IPS DF 4.7 (cell line): ENCODE data around the gene GLG1.
"Not testable (repeated sequence)": the region's sequence is repeated elsewhere in the genome, so short reads cannot be mapped to it uniquely, and the experiment has no call there.

Experiments
- DNase-seq: peaks from one replicate; pipeline ENCODE4 v3.0.0-alpha.2; 2013; ENCODE audit warnings: low spot score; ENCODE audit errors: extremely low read depth

Gene GLG1

DNA sequence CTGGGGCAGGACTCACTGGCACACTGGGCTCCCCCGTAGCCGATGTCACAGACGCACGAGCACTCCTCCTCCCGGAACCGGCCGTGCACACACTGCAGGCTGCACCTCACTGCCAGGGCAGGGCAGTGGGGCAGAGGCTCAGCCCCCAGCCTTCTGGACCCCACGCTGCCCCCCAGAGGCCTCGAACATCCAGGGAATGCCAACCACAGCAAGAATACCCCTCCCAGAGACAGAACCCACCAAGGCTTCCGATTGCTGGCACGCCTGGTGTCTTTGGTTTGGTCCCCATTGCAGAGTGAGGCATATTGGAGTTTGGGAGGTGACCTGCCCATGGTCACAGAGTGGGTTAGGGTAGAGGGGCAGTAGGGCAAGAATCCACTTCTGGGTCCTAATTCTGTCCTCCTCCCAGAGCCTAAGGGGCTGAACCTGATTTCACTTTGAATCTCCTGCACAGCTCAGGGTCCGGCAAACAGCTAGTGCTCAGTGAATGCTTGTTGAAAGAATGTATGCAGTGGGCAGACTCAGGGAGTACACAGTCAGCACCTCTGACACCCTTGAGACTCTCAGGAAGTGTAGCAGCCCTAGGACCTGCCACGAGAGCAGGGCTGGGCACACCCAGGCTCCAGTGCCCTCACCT, 194.7 kb downstream of the GLG1 start:
- DNase-seq, result not testable (repeated sequence)

DNA sequence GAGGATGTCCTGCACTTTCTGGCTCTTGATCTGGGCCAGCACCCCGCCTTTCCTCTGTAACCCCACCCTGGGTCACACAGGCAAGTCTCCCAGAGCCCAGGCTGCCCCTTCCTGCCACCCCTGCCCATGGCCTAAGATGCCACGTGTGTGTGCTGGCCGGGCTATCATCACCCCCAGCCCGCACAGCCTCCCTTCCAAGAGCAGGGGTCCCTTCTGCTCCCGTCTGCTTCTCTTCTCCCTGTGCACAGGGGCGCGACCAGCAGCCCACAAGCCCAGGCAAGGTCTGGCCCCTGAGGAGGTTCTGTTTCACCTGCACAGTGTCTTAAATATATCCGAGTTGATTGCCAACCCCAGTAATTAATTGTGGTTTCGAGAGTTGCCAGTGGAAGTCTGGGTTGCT, 195.9 kb downstream of the GLG1 start:
- DNase-seq, result not testable (repeated sequence)

DNA sequence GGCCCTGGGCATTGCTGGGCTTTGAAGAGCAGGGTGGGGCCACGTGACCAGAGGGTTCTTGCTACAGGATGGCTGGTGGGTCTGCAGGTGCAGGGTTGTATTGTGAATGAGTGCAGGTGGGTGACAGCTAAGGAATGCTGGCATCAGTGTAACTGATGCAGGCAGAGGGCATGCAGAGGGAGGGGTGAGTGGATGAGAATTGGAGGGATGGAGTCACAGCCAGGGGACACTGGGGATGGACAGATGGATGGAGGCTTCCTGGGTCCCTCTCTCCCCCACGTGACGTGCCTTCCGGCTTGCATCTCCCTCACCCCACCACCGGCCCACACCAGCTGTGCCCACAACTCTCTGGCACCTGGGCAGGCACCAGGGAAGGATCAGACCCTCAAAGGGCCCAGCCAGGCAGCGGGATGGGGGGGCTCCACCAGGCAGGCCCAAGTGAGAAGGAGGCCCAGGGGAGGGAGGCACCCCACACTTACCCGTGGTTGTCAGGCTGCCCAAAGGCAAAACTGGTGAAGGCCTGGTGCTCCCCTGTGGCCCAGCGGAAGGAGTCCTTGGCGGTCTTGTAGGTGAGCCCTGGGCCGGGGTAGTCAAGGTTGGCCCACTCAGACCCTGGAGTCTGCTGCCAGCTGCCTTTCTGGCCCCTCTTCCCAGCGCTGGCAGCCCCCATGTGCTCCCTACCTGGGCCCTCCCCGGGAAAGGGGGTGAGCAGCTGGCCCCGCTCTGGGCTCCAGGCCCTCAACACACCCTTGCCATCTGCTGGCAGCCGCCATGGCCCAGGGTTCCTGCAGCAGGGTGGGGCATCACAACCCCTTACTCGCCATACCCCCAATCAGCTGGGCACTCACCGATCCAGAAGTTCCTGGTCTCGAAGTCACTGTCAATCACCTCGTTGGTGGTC, 196.6 kb downstream of the GLG1 start:
- DNase-seq, result not testable (repeated sequence)

DNA sequence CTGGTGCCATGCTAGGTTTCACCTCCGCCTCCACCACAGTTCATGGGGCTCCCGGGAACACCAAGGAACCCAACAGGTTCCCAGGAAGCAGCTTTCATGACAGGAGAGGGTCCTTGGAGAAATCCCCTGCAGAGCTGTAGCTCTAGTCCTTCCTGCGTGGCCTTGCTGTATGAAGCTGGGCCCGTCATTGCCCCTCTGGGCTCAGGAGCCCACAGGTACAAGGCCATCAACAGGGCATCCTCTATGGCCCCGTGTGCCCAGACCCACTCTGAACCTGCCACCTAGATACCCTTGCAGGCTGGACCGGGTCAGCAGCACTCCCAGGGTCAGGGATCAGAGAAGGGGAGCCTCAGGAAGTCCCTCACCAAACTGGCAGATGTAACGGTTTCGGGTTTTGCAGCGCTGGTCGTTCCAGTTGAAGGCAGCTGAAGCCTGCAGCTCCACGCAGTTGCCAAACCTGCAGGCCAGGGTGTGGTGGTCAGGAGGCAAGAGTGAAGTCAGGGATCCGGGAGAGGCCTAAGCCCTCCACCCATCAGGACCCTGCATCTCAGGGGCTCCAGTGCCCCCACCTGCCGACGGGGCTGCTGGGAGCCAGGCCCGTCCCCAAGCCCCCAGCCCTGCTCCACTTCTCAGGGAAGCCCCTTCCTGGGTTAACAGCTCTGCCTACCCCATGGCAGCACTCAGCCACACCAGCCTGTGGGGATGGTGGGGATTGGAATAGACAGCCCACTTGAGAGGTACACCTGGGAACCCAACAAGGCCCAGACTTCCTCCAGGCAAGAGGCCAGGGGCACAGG, 197.5 kb downstream of the GLG1 start:
- DNase-seq, result not testable (repeated sequence)

DNA sequence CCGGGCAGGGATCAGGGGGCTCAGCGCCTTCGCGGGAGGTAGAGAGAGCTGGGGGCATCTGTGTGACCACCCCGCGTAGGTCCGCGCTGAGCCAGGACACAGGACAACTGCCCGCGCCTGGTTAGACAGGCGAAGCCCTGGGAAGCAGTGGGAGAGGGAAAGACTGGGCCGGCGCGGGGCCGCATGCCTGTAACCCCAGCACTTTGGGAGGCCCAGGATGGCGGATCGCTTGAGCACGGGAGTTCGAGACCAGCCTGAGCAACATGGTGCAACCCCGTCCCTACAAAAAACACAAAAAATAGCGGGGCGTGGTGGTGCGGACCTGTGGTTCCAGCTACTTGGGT, 199.6 kb downstream of the GLG1 start:
- not testable (repeated sequence) for DNase-seq

- DNase-seq, result not testable (repeated sequence)
These were observed 200.1 kb downstream of the GLG1 start for GRCh38 chr16:74406600-74407361.

GRCh38 chr16:74404148-74404933, 202.6 kb downstream of the GLG1 start:
- not testable (repeated sequence) for DNase-seq

DNA sequence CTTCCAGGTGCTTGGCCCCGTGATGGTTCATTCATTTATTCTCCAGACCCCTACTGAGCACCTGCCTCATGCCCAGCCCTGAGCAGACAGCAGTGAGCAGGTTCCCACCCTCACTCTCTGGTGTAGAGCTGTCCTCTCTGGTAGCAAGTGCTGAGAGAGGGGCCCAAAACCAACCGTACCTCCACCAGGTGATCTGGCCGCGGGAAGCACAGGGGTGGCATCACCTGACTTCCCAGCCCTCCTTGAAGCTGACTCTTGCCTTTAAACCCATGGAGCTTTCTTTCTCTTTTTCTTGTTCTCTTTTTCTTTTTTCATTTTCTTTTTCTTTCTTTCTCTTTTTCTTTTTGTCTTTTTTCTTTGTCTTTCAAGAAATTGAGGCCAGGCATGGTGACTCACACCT, 206.7 kb downstream of the GLG1 start:
- DNase-seq, result not testable (repeated sequence)

GRCh38 chr16:74398212-74398895, 208.6 kb downstream of the GLG1 start:
- not testable (repeated sequence) for DNase-seq
